Measurements from ENCODE around the gene FILIP1.

The FILIP1 gene

GRCh38 chr6:75397171-75397570, 96.4 kb downstream of the FILIP1 start:
- Histone ChIP-seq H3K27me3 (ENCODE audit: insufficient read depth, low read depth, severe bottlenecking) (no peaks in the 10 kb centered on the region), H3K27ac (no peak overlapping the region), H3K4me3 (ENCODE audit: low read depth, low read length) (no peak overlapping the region), H3K36me3 (no peaks in the 10 kb centered on the region), H3K9me3 (ENCODE audit: severe bottlenecking) (no peaks in the 10 kb centered on the region)
- no peak for DNase-seq
- TF ChIP-seq CTCF (IDR thresholded peaks at IDR 0.05; ENCODE audit: low read depth, low read length), result no peak

GRCh38 chr6:75396005-75396800, 97.4 kb downstream of the FILIP1 start:
- Histone ChIP-seq H3K27ac (no peak overlapping the region), H3K9me3 (ENCODE audit: severe bottlenecking) (no peaks in the 10 kb centered on the region), H3K27me3 (ENCODE audit: insufficient read depth, low read depth, severe bottlenecking) (no peaks in the 10 kb centered on the region), H3K4me3 (ENCODE audit: low read depth, low read length) (no peak overlapping the region), H3K36me3 (no peaks in the 10 kb centered on the region)
- TF ChIP-seq CTCF (IDR thresholded peaks at IDR 0.05; ENCODE audit: low read depth, low read length), result no peak
- DNase-seq, result no peak

GRCh38 chr6:75393806-75394205, 99.8 kb downstream of the FILIP1 start:
- H3K27me3 ChIP-seq (ENCODE audit: insufficient read depth, low read depth, severe bottlenecking), result no peaks in the 10 kb centered on the region
- no peaks in the 10 kb centered on the region for H3K36me3 ChIP-seq
- no peak for TF ChIP-seq CTCF (IDR thresholded peaks at IDR 0.05; ENCODE audit: low read depth, low read length)
- H3K4me3 ChIP-seq (ENCODE audit: low read depth, low read length), result no peak overlapping the region
- H3K27ac ChIP-seq, result no peak overlapping the region
- no peaks in the 10 kb centered on the region for H3K9me3 ChIP-seq (ENCODE audit: severe bottlenecking)
- DNase-seq, result no peak

GRCh38 chr6:75391276-75391675, 102.3 kb downstream of the FILIP1 start:
- H3K27ac ChIP-seq, result no peak overlapping the region
- no peak for TF ChIP-seq CTCF (IDR thresholded peaks at IDR 0.05; ENCODE audit: low read depth, low read length)
- no peaks in the 10 kb centered on the region for H3K36me3 ChIP-seq
- no peak overlapping the region for H3K4me3 ChIP-seq (ENCODE audit: low read depth, low read length)
- H3K9me3 ChIP-seq (ENCODE audit: severe bottlenecking), result no peaks in the 10 kb centered on the region
- no peak for DNase-seq
- H3K27me3 ChIP-seq (ENCODE audit: insufficient read depth, low read depth, severe bottlenecking), result no peaks in the 10 kb centered on the region

- H3K27ac ChIP-seq, result no peak overlapping the region
- no peaks in the 10 kb centered on the region for H3K9me3 ChIP-seq (ENCODE audit: severe bottlenecking)
- no peak overlapping the region for H3K4me3 ChIP-seq (ENCODE audit: low read depth, low read length)
- H3K27me3 ChIP-seq (ENCODE audit: insufficient read depth, low read depth, severe bottlenecking), result no peaks in the 10 kb centered on the region
- no peak for TF ChIP-seq CTCF (IDR thresholded peaks at IDR 0.05; ENCODE audit: low read depth, low read length)
- DNase-seq, result no peak
- H3K36me3 ChIP-seq, result no peaks in the 10 kb centered on the region
Observed at GRCh38 chr6:75386050-75386770, 107.4 kb downstream of the FILIP1 start.
